Measurements from ENCODE around the gene PAN3. TPM values are rescaled to one million over a fixed set of nuclear protein-coding genes. Genes with fewer than 3 reads are reported as not detected.

The PAN3 gene
- total RNA-seq, 4 donors from 2014 or later, result 26.0 to 45.0 (median 34.1) TPM

GRCh38 chr13:28171266-28171665 is 32.9 kb downstream of the PAN3 start:
- ATAC-seq, result no peak
- Histone ChIP-seq H3K27me3 (no peaks in the 10 kb centered on the region), H3K36me3 (peaks cover 0 to 2% of the 10 kb centered on the region in 2 donors), H3K9me3 (no peaks in the 10 kb centered on the region), H3K27ac (no peak overlapping the region), H3K4me3 (no peak overlapping the region), H3K4me1 (peaks cover 0 to 3% (median 0%) of the 10 kb centered on the region in 3 donors)
- WGBS, 2 donors (ENCODE audit: low coverage in 1 of 2), result 89 to 97% methylated on average over 5 of the region's 5 CpGs
- no peak for TF ChIP-seq POLR2A (IDR thresholded peaks at IDR 0.05)
- no peak for TF ChIP-seq CTCF (IDR thresholded peaks at IDR 0.05)
- no peak for TF ChIP-seq EP300 (IDR thresholded peaks at IDR 0.05)
- no peak for TF ChIP-seq POLR2AphosphoS5 (IDR thresholded peaks at IDR 0.05)

GRCh38 chr13:28172947-28173346 is 34.6 kb downstream of the PAN3 start:
- no peak overlapping the region for H3K4me3 ChIP-seq
- no peak for ATAC-seq
- H3K27me3 ChIP-seq, result no peaks in the 10 kb centered on the region
- H3K9me3 ChIP-seq, result no peaks in the 10 kb centered on the region
- H3K27ac ChIP-seq, result no peak overlapping the region
- peaks cover 0 to 13% of the 10 kb centered on the region in 2 donors for H3K36me3 ChIP-seq
- no peak for TF ChIP-seq EP300 (IDR thresholded peaks at IDR 0.05)
- TF ChIP-seq POLR2A (IDR thresholded peaks at IDR 0.05), result no peak
- TF ChIP-seq CTCF (IDR thresholded peaks at IDR 0.05), result no peak
- TF ChIP-seq POLR2AphosphoS5 (IDR thresholded peaks at IDR 0.05), result no peak
- no peaks in the 10 kb centered on the region for H3K4me1 ChIP-seq
- 50% methylated on average over 2 of the region's 2 CpGs for WGBS, 2 donors (ENCODE audit: low coverage in 1 of 2)

GRCh38 chr13:28173793-28174192 is 35.4 kb downstream of the PAN3 start:
- no peaks in the 10 kb centered on the region for H3K4me1 ChIP-seq
- no peaks in the 10 kb centered on the region for H3K27me3 ChIP-seq
- H3K9me3 ChIP-seq, result no peaks in the 10 kb centered on the region
- ATAC-seq, result no peak
- TF ChIP-seq CTCF (IDR thresholded peaks at IDR 0.05) (no peak), POLR2A (IDR thresholded peaks at IDR 0.05) (no peak), POLR2AphosphoS5 (IDR thresholded peaks at IDR 0.05) (no peak), EP300 (IDR thresholded peaks at IDR 0.05) (no peak)
- peaks cover 0 to 13% of the 10 kb centered on the region in 2 donors for H3K36me3 ChIP-seq
- no peak overlapping the region for H3K4me3 ChIP-seq
- H3K27ac ChIP-seq, result no peak overlapping the region

- peaks cover 0 to 13% of the 10 kb centered on the region in 2 donors for H3K36me3 ChIP-seq
- TF ChIP-seq POLR2AphosphoS5 (IDR thresholded peaks at IDR 0.05) (no peak), CTCF (IDR thresholded peaks at IDR 0.05) (no peak), EP300 (IDR thresholded peaks at IDR 0.05) (no peak), POLR2A (IDR thresholded peaks at IDR 0.05) (no peak)
- H3K27ac ChIP-seq, result no peak overlapping the region
- no peaks in the 10 kb centered on the region for H3K27me3 ChIP-seq
- no peaks in the 10 kb centered on the region for H3K4me1 ChIP-seq
- no peak overlapping the region for H3K4me3 ChIP-seq
- ATAC-seq, result no peak
- no peaks in the 10 kb centered on the region for H3K9me3 ChIP-seq
These were observed 39.0 kb downstream of the PAN3 start for GRCh38 chr13:28177327-28177726.

- Histone ChIP-seq H3K27me3 (no peaks in the 10 kb centered on the region), H3K4me1 (no peaks in the 10 kb centered on the region), H3K27ac (no peak overlapping the region), H3K4me3 (no peak overlapping the region), H3K9me3 (no peaks in the 10 kb centered on the region), H3K36me3 (peaks cover 0 to 13% of the 10 kb centered on the region in 2 donors)
- no peak for ATAC-seq
- TF ChIP-seq CTCF (IDR thresholded peaks at IDR 0.05) (no peak), POLR2AphosphoS5 (IDR thresholded peaks at IDR 0.05) (no peak), EP300 (IDR thresholded peaks at IDR 0.05) (no peak), POLR2A (IDR thresholded peaks at IDR 0.05) (no peak)
- WGBS, 2 donors (ENCODE audit: low coverage in 1 of 2), result 92% methylated on average over 1 of the region's 1 CpG
These were observed 39.5 kb downstream of the PAN3 start for GRCh38 chr13:28177877-28178276.
